Measurements from ENCODE around the gene NOXA1. TPM values are rescaled to one million over a fixed set of nuclear protein-coding genes. Genes with fewer than 3 reads are reported as not detected.

The NOXA1 gene
- polyA plus RNA-seq, 3 donors = 1.3 to 9.4 (median 1.6) TPM

DNA sequence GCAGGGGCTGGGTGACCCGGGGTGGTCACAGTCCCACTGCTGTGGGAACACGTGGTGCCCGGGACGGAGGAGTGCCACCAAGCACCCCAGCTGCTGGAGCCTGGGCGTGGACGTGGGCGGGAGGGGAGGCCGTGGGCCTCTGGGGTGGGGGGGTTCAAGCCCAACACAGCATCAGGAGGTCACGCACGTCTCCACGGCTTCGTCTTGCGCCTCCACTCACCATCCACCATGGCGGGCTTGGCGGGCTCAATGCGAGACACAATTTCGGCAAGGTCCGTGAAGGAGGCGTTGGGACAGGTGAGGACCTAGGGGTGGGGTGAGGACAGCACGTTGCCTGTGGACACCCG lies 38.1 kb downstream of the NOXA1 start:
- H3K4me2 ChIP-seq (replicated peaks; ENCODE audit: extremely low read depth, low read length, poor library complexity, severe bottlenecking) = no peak overlapping the region
- peak overlapping the region in 1 of 7 donors; percentile 46 for H3K27ac Mint-ChIP-seq
- H3K27me3 ChIP-seq (ENCODE audit: control insufficient read depth in 2 of 2, insufficient read depth in 2 of 2, low read length in 2 of 2) = peaks cover 0 to 15% of the 10 kb centered on the region in 2 donors
- H3K9me3 ChIP-seq (replicated peaks in 1 of 2; ENCODE audit: control insufficient read depth in 1 of 2, insufficient read depth in 1 of 2, low read length in 2 of 2) = peaks cover 14 to 15% of the 10 kb centered on the region in 2 donors
- H3K36me3 ChIP-seq (replicated peaks in 1 of 2; ENCODE audit: control insufficient read depth in 1 of 2, insufficient read depth in 2 of 2, low read length in 2 of 2) = peaks cover 0 to 3% of the 10 kb centered on the region in 2 donors
- H3K9ac ChIP-seq (ENCODE audit: insufficient read depth, low read length, poor library complexity, severe bottlenecking) = no peak overlapping the region
- H3K4me1 Mint-ChIP-seq = peaks cover 3% of the 10 kb centered on the region
- H3K36me3 Mint-ChIP-seq = peaks cover 6 to 9% of the 10 kb centered on the region in 2 donors
- H3K27me3 Mint-ChIP-seq (ENCODE audit: low read depth in 3 of 3) = peaks cover 5 to 21% (median 11%) of the 10 kb centered on the region in 3 donors
- peaks cover 0 to 14% (median 7%) of the 10 kb centered on the region in 7 donors for H3K9me3 Mint-ChIP-seq
- H3K4me3 ChIP-seq (replicated peaks in 1 of 3; ENCODE audit: low read depth in 2 of 3, low read length in 3 of 3) = no peak overlapping the region
- 68% methylated on average over 9 of the region's 21 CpGs for WGBS (ENCODE audit: insufficient coverage)
- TF ChIP-seq, protein P1, sequence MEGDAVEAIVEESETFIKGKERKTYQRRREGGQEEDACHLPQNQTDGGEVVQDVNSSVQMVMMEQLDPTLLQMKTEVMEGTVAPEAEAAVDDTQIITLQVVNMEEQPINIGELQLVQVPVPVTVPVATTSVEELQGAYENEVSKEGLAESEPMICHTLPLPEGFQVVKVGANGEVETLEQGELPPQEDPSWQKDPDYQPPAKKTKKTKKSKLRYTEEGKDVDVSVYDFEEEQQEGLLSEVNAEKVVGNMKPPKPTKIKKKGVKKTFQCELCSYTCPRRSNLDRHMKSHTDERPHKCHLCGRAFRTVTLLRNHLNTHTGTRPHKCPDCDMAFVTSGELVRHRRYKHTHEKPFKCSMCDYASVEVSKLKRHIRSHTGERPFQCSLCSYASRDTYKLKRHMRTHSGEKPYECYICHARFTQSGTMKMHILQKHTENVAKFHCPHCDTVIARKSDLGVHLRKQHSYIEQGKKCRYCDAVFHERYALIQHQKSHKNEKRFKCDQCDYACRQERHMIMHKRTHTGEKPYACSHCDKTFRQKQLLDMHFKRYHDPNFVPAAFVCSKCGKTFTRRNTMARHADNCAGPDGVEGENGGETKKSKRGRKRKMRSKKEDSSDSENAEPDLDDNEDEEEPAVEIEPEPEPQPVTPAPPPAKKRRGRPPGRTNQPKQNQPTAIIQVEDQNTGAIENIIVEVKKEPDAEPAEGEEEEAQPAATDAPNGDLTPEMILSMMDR (IDR thresholded peaks at IDR 0.05) = no peak
- H3K4me1 ChIP-seq (ENCODE audit: control insufficient read depth in 1 of 2, insufficient read depth in 2 of 2, low read length in 2 of 2) = peaks cover 18 to 33% of the 10 kb centered on the region in 2 donors
- DNase-seq = no peak
- H3K79me2 ChIP-seq (ENCODE audit: insufficient read depth, low read length) = no peaks in the 10 kb centered on the region
- intact Hi-C loops (cut with micrococcal nuclease) = loop anchor here in 1 of 2 donors (10.0 kb wide), 1 partner anchor 144 kb away; the partner anchor contains the start of gene ARRDC1
- no peak overlapping the region for H3K4me3 Mint-ChIP-seq
- H4K20me1 ChIP-seq (ENCODE audit: insufficient read depth, low read length) = no peaks in the 10 kb centered on the region
- H3K27ac ChIP-seq (ENCODE audit: low read depth in 1 of 2, low read length in 2 of 2) = no peak overlapping the region
- H2AFZ ChIP-seq (ENCODE audit: insufficient read depth, low read depth, low read length, poor library complexity, severe bottlenecking) = no peak overlapping the region

DNA sequence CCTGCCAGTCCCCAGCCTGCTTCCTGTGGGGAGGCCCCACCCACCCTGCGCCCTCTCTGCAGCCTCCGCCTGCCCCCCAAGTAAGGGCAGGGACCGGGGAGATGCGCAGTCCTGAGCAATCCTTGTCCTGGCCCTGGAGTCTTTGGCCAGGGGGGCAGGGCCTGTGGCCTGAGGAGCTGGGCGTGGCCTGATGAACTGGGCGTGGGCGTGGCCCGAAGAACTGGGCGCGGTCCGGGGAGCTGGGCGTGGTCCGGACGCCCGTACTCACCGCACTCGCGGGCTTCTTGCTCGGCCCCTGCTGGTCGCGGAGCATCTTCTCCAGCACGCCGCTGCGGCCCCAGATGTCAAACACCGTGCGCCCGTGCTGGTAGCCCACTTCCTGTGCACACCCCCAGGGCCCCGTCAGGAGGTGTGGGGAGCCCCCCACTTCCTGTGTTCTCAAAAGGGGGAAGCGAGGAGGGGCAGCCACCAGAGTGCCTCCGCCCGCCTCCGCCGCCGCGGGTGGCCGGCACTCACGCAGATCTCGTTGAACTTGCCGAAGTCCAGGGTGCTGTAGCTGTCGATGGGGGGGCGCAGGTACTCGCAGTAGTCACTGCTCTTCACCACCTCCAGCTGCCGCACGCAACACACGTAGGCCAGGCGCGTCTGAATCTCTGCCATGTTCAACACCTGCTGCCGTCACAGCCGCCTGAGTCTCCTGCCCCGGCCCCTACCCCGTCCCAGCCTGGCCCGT lies 38.6 kb downstream of the NOXA1 start:
- H2AFZ ChIP-seq (ENCODE audit: insufficient read depth, low read depth, low read length, poor library complexity, severe bottlenecking) = peak overlapping the region; percentile 29
- peaks cover 0 to 3% of the 10 kb centered on the region in 2 donors for H3K36me3 ChIP-seq (replicated peaks in 1 of 2; ENCODE audit: control insufficient read depth in 1 of 2, insufficient read depth in 2 of 2, low read length in 2 of 2)
- Mint-ChIP-seq H3K9me3 (peaks cover 0 to 14% (median 7%) of the 10 kb centered on the region in 7 donors), H3K4me3 (peak overlapping the region; percentile 45 to 63), H3K36me3 (peaks cover 2 to 5% of the 10 kb centered on the region in 2 donors), H3K27ac (peak overlapping the region in 2 of 7 donors; percentile 9 to 41), H3K4me1 (peaks cover 3% of the 10 kb centered on the region), H3K27me3 (ENCODE audit: low read depth in 3 of 3) (peaks cover 6 to 21% (median 11%) of the 10 kb centered on the region in 3 donors)
- H3K4me3 ChIP-seq (replicated peaks in 1 of 3; ENCODE audit: low read depth in 2 of 3, low read length in 3 of 3) = no peak overlapping the region
- no peak overlapping the region for H3K9ac ChIP-seq (ENCODE audit: insufficient read depth, low read length, poor library complexity, severe bottlenecking)
- intact Hi-C loops (cut with micrococcal nuclease) = loop anchor here in 1 of 2 donors (10.0 kb wide), 1 partner anchor 143 kb away; the partner anchor contains the start of gene ARRDC1
- 7% methylated on average over 48 of the region's 52 CpGs for WGBS (ENCODE audit: insufficient coverage)
- peak; percentile 65 to 92 (median 69) for DNase-seq
- H3K79me2 ChIP-seq (ENCODE audit: insufficient read depth, low read length) = no peaks in the 10 kb centered on the region
- H3K4me1 ChIP-seq (ENCODE audit: control insufficient read depth in 1 of 2, insufficient read depth in 2 of 2, low read length in 2 of 2) = peaks cover 18 to 33% of the 10 kb centered on the region in 2 donors
- no peak overlapping the region for H3K27ac ChIP-seq (ENCODE audit: low read depth in 1 of 2, low read length in 2 of 2)
- TF ChIP-seq, protein P1 (IDR thresholded peaks at IDR 0.05) = peak; percentile 30
- peaks cover 0 to 15% of the 10 kb centered on the region in 2 donors for H3K27me3 ChIP-seq (ENCODE audit: control insufficient read depth in 2 of 2, insufficient read depth in 2 of 2, low read length in 2 of 2)
- peaks cover 14 to 15% of the 10 kb centered on the region in 2 donors for H3K9me3 ChIP-seq (replicated peaks in 1 of 2; ENCODE audit: control insufficient read depth in 1 of 2, insufficient read depth in 1 of 2, low read length in 2 of 2)
- H4K20me1 ChIP-seq (ENCODE audit: insufficient read depth, low read length) = no peaks in the 10 kb centered on the region
- H3K4me2 ChIP-seq (replicated peaks; ENCODE audit: extremely low read depth, low read length, poor library complexity, severe bottlenecking) = no peak overlapping the region
